Body of pancreas (tissue), 4 donors: Measurements from ENCODE around the gene SLC6A11. TPM values are rescaled to one million over a fixed set of nuclear protein-coding genes. Genes with fewer than 3 reads are reported as not detected.

Experiments
- ATAC-seq: fragments of 150-250 bp; one replicate; pipeline ENCODE4 v1.9.1; 2016
- DNase-seq, 4 donors: peaks; one replicate each; pipeline ENCODE4 v3.0.0-alpha.2; 2019
- H3K27ac ChIP-seq, 4 donors: fragments of 200-600 bp; sonication (generic); 1 replicate in 3 of 4; 2 replicates in 1 of 4; pipeline versions ENCODE4 v1.5.1 to v1.6.1; 2016 to 2019; ENCODE audit warnings: mild to moderate bottlenecking in 1 of 4, mixed read lengths in 1 of 4, moderate library complexity in 1 of 4
- H3K27me3 ChIP-seq, 2 donors: fragments of 200-600 bp; sonication (generic); one replicate each; pipeline ENCODE4 v1.6.0; 2016; ENCODE audit warnings: mild to moderate bottlenecking in 1 of 2
- H3K36me3 ChIP-seq, 2 donors: fragments of 200-600 bp; sonication (generic); replicated peaks in 1 of 2; 2 replicates each; pipeline ENCODE4 v1.5.1; 2016; ENCODE audit warnings: low read depth in 2 of 2; ENCODE audit not compliant: insufficient read depth in 1 of 2
- H3K4me1 ChIP-seq: fragments of 200-600 bp; sonication (generic); one replicate; pipeline ENCODE4 v1.6.0; 2016
- H3K4me3 ChIP-seq, 2 donors: fragments of 200-600 bp; sonication (generic); 1 replicate in 1 of 2; 2 replicates in 1 of 2; pipeline ENCODE4 v1.5.1; 2016 to 2019
- H3K9me3 ChIP-seq, 3 donors: fragments of 200-600 bp; sonication (generic); 1 replicate in 2 of 3; 2 replicates in 1 of 3; pipeline ENCODE4 v1.5.1; 2016
- CTCF ChIP-seq, 7 experiments: fragments of 450-650 bp in 4 of 7; fragments of 200-600 bp in 3 of 7; sonication (generic) in 3 of 7; IDR thresholded peaks; one replicate each; pipeline ENCODE4 v1.5.1; 2016 to 2019; ENCODE audit warnings: antibody characterized with exemption in 7 of 7
- POLR2A ChIP-seq, 3 donors: fragments of 450-650 bp; IDR thresholded peaks; one replicate each; pipeline ENCODE4 v1.6.1; 2016; ENCODE audit warnings: antibody characterized with exemption in 3 of 3, mild to moderate bottlenecking in 2 of 3
- WGBS, 2 donors: methylation state at CpG; one replicate each; pipeline ENCODE4 v1.1.5; 2017; 5-methylcytosine and 5-hydroxymethylcytosine counted together
- intact Hi-C: fragments of 100-400 bp; cut with DNase I; formaldehyde crosslinking; loops from one replicate; pipeline ENCODE4 v1.15.1; 2023
- total RNA-seq, 2 donors: library from RNA; depleted of rRNA; stranded (reverse); fragments of >200 nt; gene quantifications; one replicate each; pipeline ENCODE4 v1.1.0, GENCODE V29; 2016

SLC6A11 gene
- total RNA-seq, 2 donors from 2014 or later, result 0.52 TPM; not detected in 1

DNA sequence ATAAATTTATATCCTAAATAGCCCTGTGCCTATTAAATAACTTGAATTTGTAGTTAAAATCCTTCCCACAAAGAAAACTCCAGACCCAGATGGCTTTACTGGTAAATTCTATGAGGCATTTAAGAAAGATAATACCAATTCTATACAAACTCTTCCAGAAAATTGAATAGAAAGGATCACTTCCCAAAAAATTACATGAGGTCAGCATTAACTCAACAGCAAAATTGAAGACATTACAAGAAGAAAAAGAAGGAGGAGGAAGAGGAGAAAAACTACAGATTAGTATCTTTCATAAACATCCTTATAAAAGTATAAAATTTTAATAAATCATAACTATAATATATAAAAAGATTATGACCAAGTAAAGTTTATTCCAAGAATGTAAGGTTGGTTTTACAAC, 29.4 kb upstream of the SLC6A11 start:
- ATAC-seq (no peak), DNase-seq (no peak)
- TF ChIP-seq POLR2A (IDR thresholded peaks at IDR 0.05), result no peak
- no peak for TF ChIP-seq CTCF (IDR thresholded peaks at IDR 0.05)
- H3K4me1 ChIP-seq, result no peaks in the 10 kb centered on the region
- no peaks in the 10 kb centered on the region for H3K9me3 ChIP-seq
- no peaks in the 10 kb centered on the region for H3K27me3 ChIP-seq
- no peak overlapping the region for H3K27ac ChIP-seq
- no peak overlapping the region for H3K4me3 ChIP-seq
- intact Hi-C loops, result no loop called here
- H3K36me3 ChIP-seq, result no peaks in the 10 kb centered on the region

GRCh38 chr3:10788451-10788850, 27.6 kb upstream of the SLC6A11 start:
- Histone ChIP-seq H3K9me3 (no peaks in the 10 kb centered on the region), H3K4me1 (no peaks in the 10 kb centered on the region), H3K27ac (no peak overlapping the region), H3K27me3 (no peaks in the 10 kb centered on the region), H3K4me3 (no peak overlapping the region), H3K36me3 (no peaks in the 10 kb centered on the region)
- DNase-seq (no peak), ATAC-seq (no peak)
- 10 to 13% methylated on average over 1 of the region's 1 CpG for WGBS, 2 donors
- intact Hi-C loops, result no loop called here
- TF ChIP-seq CTCF (IDR thresholded peaks at IDR 0.05) (no peak), POLR2A (IDR thresholded peaks at IDR 0.05) (no peak)

DNA sequence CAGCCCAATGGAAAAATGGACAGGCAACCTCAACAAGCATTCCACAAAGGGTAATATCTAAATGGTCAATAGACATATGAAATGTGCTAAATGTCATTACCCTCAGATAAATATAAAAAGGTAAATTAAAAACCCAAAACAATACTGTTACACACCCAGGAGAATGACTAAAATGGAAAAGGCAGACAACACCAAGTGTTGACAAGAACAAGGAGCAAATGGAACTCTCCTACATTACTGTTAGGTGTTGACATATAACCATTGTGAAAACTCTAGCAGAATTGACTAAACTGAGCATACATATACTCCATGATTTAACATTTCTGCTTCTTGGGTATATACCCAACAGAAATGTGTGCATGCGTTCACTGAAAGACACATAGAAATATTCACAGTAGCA, 25.3 kb upstream of the SLC6A11 start:
- no peak for TF ChIP-seq POLR2A (IDR thresholded peaks at IDR 0.05)
- no peak for TF ChIP-seq CTCF (IDR thresholded peaks at IDR 0.05)
- H3K4me3 ChIP-seq, result no peak overlapping the region
- DNase-seq, result no peak
- H3K4me1 ChIP-seq, result no peaks in the 10 kb centered on the region
- H3K27me3 ChIP-seq, result no peaks in the 10 kb centered on the region
- no peak overlapping the region for H3K27ac ChIP-seq
- 81 to 88% methylated on average over 1 of the region's 1 CpG for WGBS, 2 donors
- intact Hi-C loops, result no loop called here
- no peaks in the 10 kb centered on the region for H3K9me3 ChIP-seq
- H3K36me3 ChIP-seq, result no peaks in the 10 kb centered on the region
- ATAC-seq, result no peak

GRCh38 chr3:10792208-10792607, 23.8 kb upstream of the SLC6A11 start:
- H3K27me3 ChIP-seq, result no peaks in the 10 kb centered on the region
- no peak overlapping the region for H3K4me3 ChIP-seq
- TF ChIP-seq CTCF (IDR thresholded peaks at IDR 0.05), result no peak
- TF ChIP-seq POLR2A (IDR thresholded peaks at IDR 0.05), result no peak
- H3K36me3 ChIP-seq, result no peaks in the 10 kb centered on the region
- ATAC-seq, result no peak
- intact Hi-C loops, result no loop called here
- 56 to 64% methylated on average over 4 of the region's 4 CpGs for WGBS, 2 donors
- H3K9me3 ChIP-seq, result no peaks in the 10 kb centered on the region
- no peaks in the 10 kb centered on the region for H3K4me1 ChIP-seq
- no peak overlapping the region for H3K27ac ChIP-seq
- no peak for DNase-seq

GRCh38 chr3:10798600-10799367, 17.2 kb upstream of the SLC6A11 start:
- Histone ChIP-seq H3K27me3 (no peaks in the 10 kb centered on the region), H3K4me3 (no peak overlapping the region), H3K9me3 (no peaks in the 10 kb centered on the region), H3K4me1 (peaks cover 1% of the 10 kb centered on the region), H3K27ac (no peak overlapping the region), H3K36me3 (no peaks in the 10 kb centered on the region)
- ATAC-seq, result no peak
- intact Hi-C loops, result no loop called here
- no peak for DNase-seq
- TF ChIP-seq POLR2A (IDR thresholded peaks at IDR 0.05), result no peak
- TF ChIP-seq CTCF (IDR thresholded peaks at IDR 0.05), result no peak
- 40 to 46% methylated on average over 4 to 5 of the region's 5 CpGs for WGBS, 2 donors
